HuH-7.5 (cell line): Measurements from ENCODE around the gene PARD6A.
A peak's percentile ranks its signal among the peaks of the same experiment; 100 is the strongest.

Experiments used
- DNase-seq: peaks from one replicate; pipeline ENCODE4 v3.0.0; 2011; ENCODE audit warnings: low spot score

PARD6A gene, protein sequence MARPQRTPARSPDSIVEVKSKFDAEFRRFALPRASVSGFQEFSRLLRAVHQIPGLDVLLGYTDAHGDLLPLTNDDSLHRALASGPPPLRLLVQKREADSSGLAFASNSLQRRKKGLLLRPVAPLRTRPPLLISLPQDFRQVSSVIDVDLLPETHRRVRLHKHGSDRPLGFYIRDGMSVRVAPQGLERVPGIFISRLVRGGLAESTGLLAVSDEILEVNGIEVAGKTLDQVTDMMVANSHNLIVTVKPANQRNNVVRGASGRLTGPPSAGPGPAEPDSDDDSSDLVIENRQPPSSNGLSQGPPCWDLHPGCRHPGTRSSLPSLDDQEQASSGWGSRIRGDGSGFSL

DNA sequence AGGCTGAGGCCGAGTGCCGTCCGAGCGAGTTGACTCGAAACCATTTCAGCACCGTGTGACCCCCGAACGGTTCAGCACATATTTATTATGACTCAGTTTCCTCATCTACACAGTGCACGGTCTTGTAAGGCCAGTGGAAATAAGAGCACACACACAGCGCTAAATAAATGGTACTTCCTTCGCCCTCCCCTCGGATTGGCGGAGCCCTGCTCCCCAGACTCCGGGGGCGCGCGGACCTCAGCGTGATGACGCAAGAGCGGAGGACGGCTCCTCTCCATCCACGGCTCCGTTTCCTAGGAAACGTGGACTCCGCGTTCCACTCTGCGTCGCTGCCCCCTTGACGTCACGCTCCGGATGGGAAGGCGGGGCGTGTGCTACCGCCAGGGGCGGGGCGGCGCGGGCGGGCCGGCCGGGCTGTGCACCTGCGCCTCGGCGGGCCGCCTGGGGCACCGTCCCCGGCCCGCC lies at the start of gene PARD6A:
Gene PARD6A (plus strand): TSS at position 397 of the 465 bp plus-strand sequence. CDS start 79 bp downstream, outside the sequence.
- DNase-seq, result peak; percentile 100

DNA sequence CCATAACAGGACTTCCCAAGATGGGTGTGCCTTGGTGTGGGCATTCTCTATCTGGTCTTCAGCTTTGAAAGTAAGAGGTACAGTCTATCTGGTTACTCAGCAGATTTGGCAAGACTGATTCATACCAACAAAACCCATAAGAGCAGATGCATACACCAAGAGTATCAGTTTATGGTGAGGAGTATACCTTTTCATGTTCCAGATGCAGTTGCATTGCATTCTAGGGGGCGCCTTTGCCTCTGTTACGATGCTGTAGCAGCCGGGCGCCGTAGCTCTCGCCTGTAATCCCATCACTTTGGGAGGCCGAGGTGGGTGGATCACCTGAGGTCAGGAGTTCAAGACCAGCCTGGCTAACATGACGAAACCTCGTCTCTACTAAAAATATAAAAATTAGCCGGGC lies 47.0 kb upstream of the PARD6A start:
- DNase-seq, result no peak

DNA sequence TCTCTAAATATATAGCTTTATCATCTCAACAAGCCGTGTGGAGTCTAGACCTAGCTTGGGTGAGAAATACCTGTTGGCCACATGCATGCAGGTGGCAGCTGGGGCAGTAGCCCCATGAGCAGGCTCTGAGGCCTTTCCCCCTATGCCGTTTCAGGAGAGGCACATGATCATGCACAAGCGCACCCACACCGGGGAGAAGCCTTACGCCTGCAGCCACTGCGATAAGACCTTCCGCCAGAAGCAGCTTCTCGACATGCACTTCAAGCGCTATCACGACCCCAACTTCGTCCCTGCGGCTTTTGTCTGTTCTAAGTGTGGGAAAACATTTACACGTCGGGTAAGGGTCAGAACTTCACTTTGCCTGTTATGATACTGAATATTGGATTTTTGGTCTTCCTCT lies 32.5 kb upstream of the PARD6A start:
- no peak for DNase-seq

DNA sequence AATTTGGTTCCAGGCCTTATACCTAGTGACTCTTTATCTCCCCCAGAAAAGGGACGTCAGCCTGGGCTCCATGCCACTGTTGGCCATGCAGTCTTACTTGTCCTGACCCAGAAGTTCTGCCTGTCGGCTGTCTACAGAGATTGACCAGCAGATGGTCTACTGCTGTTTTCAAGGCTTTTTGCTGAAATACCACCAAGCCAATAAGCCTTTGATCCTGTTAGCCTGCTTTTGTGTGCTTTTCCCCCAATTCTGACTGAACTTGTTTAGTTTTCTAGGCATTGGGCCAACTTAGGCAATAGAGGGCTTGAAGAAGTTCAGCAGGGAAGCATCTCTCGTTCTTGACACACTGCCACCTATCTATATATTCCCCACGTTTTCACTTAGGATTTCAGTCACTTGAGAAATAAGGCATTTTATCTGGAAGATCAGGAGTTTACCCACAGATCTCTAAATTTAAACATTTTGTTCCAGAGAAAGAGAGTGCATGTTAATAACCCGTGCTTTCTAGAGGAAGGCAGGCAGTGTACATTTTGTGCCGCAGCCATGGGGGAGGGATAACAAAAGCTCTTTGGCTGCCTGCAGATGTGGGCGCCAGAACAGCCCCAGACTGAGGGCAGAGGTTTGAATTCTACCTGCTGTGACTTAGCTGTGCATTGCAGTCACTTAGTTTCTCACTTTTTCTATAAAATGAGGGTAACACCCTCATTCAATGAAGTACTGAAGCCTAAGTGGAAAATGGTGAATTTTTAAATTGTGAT lies 28.2 kb upstream of the PARD6A start:
- DNase-seq, result no peak

DNA sequence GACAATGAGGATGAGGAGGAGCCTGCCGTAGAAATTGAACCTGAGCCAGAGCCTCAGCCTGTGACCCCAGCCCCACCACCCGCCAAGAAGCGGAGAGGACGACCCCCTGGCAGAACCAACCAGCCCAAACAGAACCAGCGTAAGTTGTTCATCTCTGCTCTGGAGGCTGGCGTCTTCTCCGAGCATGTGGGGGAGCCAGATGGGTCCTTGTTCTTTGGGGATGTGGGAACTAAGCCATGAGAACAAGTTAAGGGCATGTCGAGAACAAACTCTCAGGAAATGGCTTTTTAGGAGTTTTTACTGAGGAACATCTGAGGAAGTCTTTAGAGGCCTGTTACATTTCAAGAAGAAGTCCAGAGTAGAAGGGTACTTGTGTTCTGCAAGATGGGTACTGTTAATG lies 24.0 kb upstream of the PARD6A start:
- no peak for DNase-seq

DNA sequence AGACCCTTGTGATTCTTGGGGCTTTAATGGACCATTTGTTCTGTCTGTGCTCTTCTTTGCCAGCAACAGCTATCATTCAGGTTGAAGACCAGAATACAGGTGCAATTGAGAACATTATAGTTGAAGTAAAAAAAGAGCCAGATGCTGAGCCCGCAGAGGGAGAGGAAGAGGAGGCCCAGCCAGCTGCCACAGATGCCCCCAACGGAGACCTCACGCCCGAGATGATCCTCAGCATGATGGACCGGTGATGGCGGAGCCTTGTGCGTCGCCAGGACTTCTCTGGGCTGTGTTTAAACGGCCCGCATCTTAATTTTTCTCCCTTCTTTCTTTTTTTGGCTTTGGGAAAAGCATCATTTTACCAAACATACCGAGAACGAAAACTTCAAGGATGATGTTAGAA lies 23.1 kb upstream of the PARD6A start:
- DNase-seq, result no peak

DNA sequence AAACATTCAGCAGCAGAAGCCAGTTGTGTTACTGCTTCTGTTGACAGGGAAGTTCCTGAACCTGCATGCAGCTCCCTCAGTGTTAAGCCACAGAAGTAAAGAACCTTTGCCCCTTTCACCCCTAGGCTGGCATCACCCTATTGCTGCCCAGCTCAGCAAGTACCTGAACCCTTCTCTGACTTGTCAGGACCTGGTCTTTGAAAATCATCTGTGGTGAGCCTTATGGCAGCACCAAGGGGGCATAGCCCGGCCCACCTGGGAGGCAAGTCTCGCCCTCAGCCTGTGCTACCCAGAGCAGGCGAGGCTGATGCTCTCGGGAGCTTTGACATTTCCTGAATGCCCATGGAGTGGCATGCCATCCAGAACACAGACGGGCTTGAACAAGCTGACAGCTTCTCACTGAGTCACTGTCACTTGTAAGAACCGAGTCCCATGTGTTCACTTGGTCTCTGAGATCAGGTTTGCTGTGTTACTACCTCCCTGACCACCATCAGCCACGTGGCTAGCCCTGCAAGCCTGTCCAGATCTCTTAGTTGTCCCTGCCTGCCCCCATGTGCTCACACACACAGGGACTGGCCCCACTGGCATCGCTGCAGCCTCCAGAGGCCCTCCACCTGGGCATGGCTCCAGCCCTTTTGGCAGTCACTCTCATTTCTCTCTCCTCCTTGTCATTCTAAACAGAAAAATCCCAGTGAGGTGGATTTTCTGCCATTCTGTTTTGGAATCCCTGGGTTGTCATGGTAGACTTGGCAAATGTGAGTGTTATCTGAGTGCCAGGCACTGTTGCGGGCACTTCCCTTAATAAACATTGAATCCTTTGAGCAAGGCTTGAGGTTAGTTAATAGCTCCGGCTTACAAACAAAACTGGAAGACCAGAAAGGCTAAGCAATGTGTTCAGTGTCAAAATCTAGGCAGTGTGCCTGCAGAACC lies 18.7 kb upstream of the PARD6A start:
- no peak for DNase-seq

DNA sequence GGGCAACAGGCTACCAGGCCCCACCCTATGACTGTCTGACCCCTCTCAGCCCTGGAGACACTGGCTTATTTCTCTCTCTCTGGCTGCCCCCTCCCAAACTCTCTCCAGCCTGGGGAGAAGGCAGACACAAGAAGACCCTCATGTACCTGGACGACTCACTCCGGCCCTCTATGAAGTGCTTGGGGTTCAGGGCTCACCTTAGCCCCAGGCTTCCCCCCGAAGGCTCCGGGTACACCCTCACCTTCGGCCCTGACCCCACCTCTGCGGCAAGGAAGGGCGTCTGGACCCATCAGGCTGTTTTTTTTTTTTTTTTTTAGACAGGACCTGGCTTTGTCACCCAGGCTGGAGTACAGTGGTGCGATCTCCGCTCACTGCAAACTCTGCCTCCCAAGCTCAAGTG lies 16.7 kb upstream of the PARD6A start:
- DNase-seq, result no peak

DNA sequence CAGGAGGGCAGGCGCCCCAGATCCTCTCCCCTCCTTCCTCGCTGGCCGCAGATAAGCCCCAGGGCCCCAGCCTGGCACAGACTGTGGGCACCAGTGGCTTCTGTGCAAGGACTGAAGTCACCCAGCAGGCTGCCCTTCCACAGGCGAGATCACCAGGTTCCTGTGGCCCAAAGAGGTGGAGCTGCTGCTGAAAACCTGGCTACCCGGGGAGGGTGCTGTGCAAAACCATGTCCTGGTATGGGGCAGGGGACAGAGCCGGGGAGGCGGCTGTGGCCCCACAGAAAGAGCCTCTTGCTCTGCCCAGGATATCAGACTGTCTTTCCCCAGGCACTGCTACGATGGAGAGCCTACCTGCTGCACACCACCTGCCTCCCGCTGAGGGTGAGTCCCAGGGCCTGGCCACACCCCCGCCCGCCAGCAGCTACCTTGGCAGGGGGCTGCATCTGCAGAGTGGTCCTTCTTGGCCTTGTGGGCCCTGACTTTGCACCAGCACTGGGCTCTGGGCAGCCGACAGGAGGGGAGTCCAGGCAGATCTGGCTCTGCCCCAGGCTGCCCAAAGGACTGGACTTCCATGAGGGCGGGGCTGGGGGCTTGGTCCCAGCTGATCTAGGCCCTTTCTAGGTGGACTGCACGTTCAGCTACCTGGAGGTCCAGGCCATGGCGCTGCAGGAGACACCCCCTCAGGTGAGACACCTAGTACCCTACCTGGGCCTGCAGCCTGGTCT lies 15.2 kb upstream of the PARD6A start:
- DNase-seq, result peak; percentile 19

DNA sequence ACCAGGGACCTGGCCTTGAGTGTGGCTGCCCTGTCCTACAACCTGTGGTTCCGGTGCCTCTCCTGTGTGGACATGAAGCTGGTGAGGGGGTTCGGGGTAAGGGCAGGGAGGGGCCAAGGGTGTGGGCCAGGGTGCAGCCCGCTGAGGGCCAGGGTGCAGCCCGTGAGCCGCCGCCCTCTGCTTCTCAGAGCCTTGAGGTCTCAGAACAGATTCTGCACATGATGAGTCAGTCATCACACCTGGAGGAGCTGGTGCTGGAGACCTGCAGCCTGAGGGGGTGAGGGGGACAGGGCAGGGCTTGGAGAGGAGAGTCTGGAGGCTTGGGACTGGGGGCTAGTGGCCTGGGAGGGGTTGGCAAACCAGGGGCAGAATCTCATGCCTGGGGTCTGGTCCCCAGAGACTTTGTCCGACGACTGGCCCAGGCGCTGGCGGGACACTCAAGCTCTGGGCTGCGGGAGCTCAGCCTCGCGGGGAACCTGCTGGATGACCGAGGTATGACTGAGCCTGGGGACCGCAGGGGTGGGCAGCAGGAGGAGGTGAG lies 13.6 kb upstream of the PARD6A start:
- peak; percentile 22 for DNase-seq

DNA sequence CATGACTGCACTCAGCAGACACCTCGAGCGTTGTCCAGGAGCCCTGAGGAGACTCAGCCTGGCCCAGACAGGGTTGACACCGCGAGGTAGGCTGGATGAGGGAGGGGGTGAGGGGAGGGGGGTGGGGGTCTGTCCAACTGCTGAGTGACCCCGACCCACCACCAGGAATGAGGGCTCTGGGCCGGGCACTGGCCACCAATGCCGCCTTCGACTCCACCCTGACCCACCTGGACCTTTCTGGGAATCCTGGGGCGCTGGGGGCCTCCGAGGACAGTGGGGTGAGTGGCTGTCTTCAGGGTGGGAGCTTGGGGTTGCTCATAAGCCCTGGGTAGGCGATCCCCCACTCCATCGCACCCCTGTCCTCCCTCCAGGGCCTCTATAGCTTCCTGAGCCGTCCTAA lies 13.1 kb upstream of the PARD6A start:
- DNase-seq, result no peak

DNA sequence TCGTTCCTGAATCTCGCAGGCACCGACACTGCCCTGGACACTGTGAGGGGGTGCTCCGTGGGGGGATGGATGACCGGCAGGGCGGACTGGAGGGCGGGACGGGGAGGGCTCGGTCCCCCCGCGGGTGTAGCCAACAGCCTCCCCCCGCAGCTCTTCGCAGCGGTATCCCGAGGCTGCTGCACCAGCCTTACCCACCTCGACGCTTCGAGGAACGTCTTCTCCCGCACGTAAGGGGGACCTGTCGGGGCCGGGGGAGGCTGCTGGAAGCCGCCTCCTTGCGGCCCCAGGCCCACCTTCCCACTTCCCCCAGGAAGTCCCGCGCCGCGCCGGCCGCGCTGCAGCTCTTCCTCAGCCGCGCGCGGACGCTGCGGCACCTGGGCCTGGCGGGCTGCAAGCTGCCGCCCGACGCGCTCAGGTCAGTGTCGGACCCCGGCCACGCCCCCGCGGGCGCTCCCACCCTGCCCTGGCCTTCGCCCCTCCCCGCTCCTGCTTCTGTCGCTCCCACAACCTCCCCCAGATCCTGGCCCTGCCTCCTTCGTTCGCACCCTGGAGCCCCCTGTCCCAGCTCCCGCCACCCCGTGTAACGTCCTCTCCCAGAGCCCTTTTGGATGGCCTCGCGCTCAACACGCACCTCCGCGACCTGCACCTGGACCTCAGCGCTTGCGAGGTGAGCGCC lies 12.5 kb upstream of the PARD6A start:
- peak; percentile 34 for DNase-seq

DNA sequence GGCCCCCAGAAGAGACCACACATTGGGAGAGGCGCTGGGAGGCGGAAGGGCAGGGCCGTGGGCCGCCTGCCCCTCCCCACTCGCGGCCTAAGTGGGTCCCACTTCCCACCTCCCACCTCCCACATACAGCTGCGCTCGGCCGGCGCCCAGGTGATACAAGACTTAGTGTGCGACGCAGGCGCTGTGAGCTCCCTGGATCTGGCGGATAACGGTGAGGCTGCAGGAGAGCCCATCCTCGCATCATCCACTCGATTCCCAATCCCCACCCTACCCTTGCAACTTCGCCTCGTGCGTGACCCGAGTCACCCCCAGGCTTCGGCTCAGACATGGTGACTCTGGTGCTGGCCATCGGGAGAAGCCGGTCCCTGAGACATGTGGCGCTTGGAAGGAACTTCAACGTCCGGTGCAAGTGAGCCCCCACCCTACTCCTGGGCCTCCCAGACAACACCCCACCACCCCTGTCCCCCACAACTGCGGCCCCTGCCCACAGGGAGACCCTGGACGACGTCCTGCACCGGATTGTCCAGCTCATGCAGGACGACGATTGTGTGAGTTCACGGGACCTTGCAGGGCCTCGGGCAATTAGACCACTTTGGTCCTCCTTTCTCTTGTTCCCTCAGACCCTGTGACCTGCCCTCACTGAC lies 11.9 kb upstream of the PARD6A start:
- peak; percentile 43 for DNase-seq

DNA sequence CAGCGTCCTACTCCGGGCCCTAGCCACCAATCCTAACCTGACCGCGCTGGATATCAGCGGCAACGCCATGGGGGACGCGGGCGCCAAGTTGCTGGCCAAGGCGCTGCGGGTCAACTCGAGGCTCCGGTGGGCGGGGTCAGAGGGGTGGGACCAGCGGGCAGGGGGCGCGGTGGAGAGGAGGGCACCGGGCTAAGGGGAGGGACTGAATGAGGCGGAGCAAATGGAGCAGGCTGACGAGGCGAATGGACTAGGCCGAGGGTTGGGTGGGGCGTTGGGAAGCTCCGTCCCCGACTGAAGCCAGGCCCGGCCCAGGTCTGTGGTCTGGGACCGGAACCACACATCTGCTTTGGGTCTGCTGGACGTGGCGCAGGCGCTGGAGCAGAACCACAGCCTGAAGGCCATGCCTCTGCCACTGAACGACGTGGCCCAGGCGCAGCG lies 11.2 kb upstream of the PARD6A start:
- DNase-seq, result no peak

DNA sequence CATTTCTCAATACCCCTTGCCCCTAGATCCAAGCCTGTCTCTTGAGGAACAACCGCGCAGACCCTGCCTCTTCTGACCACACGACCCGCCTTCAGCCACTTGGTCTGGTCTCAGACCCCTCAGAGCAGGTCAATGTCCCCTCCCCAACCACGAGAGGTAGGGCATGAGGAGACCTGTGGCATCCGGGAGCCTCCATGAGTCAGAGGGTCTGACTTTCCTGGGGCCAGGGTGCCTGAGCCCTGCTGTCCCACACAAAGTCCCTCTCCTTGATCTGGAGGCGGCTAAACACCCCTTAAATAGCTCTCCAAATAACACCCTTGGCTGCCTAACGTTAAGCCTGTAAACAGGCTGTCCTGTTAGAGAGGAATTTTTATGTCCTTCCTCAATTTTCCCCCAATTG lies 10.7 kb upstream of the PARD6A start:
- DNase-seq, result no peak

DNA sequence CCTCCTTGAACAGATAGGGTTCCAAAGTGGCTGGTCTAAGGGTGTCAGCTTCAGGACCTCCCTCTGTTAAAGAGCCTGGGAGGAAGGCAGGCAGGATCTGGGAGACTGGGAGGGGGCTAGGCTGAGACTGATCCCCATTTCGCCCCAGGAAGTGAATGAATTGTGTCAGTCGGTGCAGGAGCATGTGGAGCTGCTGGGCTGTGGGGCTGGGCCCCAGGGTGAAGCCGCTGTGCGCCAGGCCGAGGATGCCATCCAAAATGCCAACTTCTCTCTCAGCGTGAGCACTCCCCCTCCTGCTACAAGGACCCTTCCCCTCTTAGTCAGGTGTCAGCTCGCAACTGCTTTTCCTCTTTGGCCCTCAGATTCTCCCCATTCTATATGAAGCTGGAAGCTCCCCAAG lies 9.7 kb upstream of the PARD6A start:
- peak; percentile 20 for DNase-seq

DNA sequence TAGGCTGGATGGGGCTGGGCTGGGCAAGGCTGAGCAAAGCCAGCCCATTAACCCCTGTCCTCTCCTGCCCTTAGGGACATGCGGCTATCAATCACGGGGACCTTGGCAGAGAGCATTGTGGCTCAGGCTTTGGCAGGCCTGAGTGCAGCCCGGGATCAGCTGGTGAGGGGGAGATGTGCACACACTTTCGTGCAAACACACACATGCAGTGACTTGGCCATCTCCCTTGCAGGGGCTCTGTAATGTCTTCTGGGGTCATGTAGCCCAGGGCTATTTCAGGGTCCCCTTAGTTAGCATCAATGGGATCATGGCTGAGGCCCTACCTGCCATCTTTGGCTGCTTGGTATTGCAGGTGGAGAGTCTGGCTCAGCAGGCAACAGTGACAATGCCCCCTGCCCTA lies 8.9 kb upstream of the PARD6A start:
- peak; percentile 28 for DNase-seq

DNA sequence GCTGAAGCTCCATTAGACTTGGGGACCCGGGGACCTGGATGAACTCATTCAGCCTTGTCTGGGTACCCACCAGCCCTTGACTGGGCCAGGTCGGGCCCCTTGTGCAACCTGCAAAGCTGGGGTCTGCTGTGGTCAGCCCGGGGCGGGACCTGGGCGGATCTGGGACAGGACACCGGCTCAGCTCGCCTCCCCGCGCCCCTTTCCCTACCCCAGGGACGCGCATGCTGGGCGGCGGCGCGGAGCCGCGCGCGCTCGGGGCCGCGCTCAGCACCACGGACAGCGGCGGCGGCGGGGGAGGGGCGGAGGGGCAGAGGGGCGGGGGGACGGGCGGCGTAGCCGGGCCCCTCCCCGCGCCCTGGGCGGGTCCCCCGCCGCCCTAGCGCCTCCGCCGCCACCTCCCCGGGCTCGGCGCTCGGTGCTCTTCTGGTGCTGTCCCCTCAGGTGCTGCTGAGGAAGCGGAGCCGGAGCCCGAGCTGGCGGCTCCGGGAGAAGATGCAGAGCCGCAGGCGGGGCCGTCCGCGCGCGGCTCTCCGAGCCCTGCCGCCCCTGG lies 8.1 kb upstream of the PARD6A start:
- DNase-seq, result peak; percentile 98

DNA sequence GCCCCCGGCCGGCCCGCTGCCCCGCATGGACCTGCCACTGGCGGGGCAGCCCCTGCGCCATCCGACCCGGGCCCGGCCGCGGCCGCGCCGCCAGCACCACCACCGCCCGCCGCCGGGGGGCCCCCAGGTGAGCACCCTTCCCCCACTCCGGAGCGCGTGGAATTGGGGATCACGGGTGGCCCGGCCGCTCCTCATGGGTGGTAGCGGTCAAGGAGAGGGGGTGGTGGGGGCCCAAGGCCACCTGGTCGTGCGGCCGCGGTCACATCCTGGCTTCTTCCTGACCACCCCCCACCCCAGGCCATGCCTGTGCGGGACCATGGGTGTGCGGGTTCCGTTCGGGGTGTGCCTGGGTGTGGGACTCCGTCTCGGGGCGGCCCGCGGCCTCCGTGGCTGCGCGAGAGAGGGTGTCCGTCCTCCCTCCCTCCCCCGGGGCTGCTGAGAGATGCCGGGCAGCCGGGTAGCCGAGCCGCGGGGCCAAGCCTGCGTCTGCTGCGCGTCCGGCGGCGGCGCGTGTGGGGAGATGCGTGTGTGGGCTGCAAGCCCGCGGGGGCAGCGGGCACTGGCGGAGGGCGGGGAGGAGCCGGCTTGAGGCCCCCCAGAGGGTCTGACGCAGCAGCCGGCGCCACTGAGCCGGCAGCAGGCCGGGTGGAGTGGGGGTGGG lies 7.5 kb upstream of the PARD6A start:
- DNase-seq, result peak; percentile 79
